CD14-positive monocyte (primary cell): ENCODE data around the gene C2orf81. TPM values are rescaled to one million over a fixed set of nuclear protein-coding genes. Genes with fewer than 3 reads are reported as not detected.

Source experiments
- DNase-seq, 3 donors: peaks; one replicate each; pipeline ENCODE4 v3.0.0-alpha.2; 2011 to 2022
- H2AFZ ChIP-seq: 2 replicates; pipeline ENCODE4 v1.6.0; 2012; ENCODE audit warnings: mild to moderate bottlenecking, low read depth, low read length, inconsistent platforms; ENCODE audit not compliant: insufficient read depth, poor library complexity, severe bottlenecking
- H3K27ac ChIP-seq, 2 donors: 1 replicate in 1 of 2; 2 replicates in 1 of 2; pipeline ENCODE4 v1.5.1; 2012 to 2013; ENCODE audit warnings: low read length in 2 of 2, control low read depth in 1 of 2, inconsistent platforms in 1 of 2, low read depth in 1 of 2, mild to moderate bottlenecking in 1 of 2
- H3K27me3 ChIP-seq, 2 donors: one replicate each; pipeline versions ENCODE4 v1.6.0 to v1.6.1; 2011 to 2013; ENCODE audit warnings: low read length in 2 of 2; ENCODE audit not compliant: control insufficient read depth in 2 of 2, insufficient read depth in 2 of 2
- H3K36me3 ChIP-seq, 2 donors: replicated peaks in 1 of 2; 1 replicate in 1 of 2; 2 replicates in 1 of 2; pipeline versions ENCODE4 v1.5.1 to v1.6.1; 2012 to 2013; ENCODE audit warnings: low read length in 2 of 2, control low read depth in 1 of 2, inconsistent platforms in 1 of 2, mild to moderate bottlenecking in 1 of 2; ENCODE audit not compliant: insufficient read depth in 2 of 2, control insufficient read depth in 1 of 2
- H3K4me1 ChIP-seq, 2 donors: 1 replicate in 1 of 2; 2 replicates in 1 of 2; pipeline versions ENCODE4 v1.5.1 to v1.6.1; 2012 to 2013; ENCODE audit warnings: low read length in 2 of 2, control low read depth in 1 of 2, inconsistent platforms in 1 of 2, mild to moderate bottlenecking in 1 of 2, moderate library complexity in 1 of 2; ENCODE audit not compliant: insufficient read depth in 2 of 2, control insufficient read depth in 1 of 2
- H3K4me2 ChIP-seq: replicated peaks from 2 replicates; pipeline ENCODE3; 2012; ENCODE audit warnings: low read length, moderate library complexity, mild to moderate bottlenecking; ENCODE audit not compliant: poor library complexity, severe bottlenecking; ENCODE audit errors: extremely low read depth
- H3K4me3 ChIP-seq, 3 experiments: fragments of 200-600 bp in 1 of 3; sonication (generic) in 1 of 3; replicated peaks in 1 of 3; 1 replicate in 2 of 3; 2 replicates in 1 of 3; pipeline ENCODE4 v1.5.1; 2011 to 2013; ENCODE audit warnings: low read length in 3 of 3, mild to moderate bottlenecking in 3 of 3, control low read depth in 2 of 3, low read depth in 2 of 3, inconsistent platforms in 1 of 3, moderate library complexity in 1 of 3
- H3K79me2 ChIP-seq: 2 replicates; pipeline ENCODE4 v1.6.0; 2012; ENCODE audit warnings: mild to moderate bottlenecking, control low read depth, inconsistent platforms, low read length, moderate library complexity; ENCODE audit not compliant: insufficient read depth
- H3K9ac ChIP-seq: 2 replicates; pipeline ENCODE4 v1.6.0; 2017; ENCODE audit warnings: low read length, mild to moderate bottlenecking; ENCODE audit not compliant: insufficient read depth, poor library complexity, severe bottlenecking
- H3K9me3 ChIP-seq, 2 donors: replicated peaks in 1 of 2; 1 replicate in 1 of 2; 2 replicates in 1 of 2; pipeline versions ENCODE4 v1.5.1 to v1.6.1; 2012 to 2013; ENCODE audit warnings: low read length in 2 of 2, control low read depth in 1 of 2; ENCODE audit not compliant: control insufficient read depth in 1 of 2, insufficient read depth in 1 of 2
- H4K20me1 ChIP-seq: 2 replicates; pipeline ENCODE4 v1.6.0; 2012; ENCODE audit warnings: mild to moderate bottlenecking, low read length, control low read depth, moderate library complexity; ENCODE audit not compliant: insufficient read depth
- H3K27ac Mint-ChIP-seq, 7 donors: one replicate each; pipeline ENCODE4 v1.8.0; 2020; ENCODE audit warnings: mild to moderate bottlenecking in 7 of 7, mixed read lengths in 7 of 7, moderate library complexity in 6 of 7, inconsistent platforms in 2 of 7
- H3K27me3 Mint-ChIP-seq, 3 donors: one replicate each; pipeline ENCODE4 v1.8.0; 2021 to 2022; ENCODE audit warnings: low read depth in 3 of 3, mild to moderate bottlenecking in 3 of 3, mixed read lengths in 3 of 3, moderate library complexity in 3 of 3, inconsistent platforms in 1 of 3
- H3K36me3 Mint-ChIP-seq, 2 donors: one replicate each; pipeline ENCODE4 v1.8.0; 2020; ENCODE audit warnings: mixed read lengths in 2 of 2, inconsistent platforms in 1 of 2, mild to moderate bottlenecking in 1 of 2
- H3K4me1 Mint-ChIP-seq: one replicate; pipeline ENCODE4 v1.8.0; 2020; ENCODE audit warnings: mild to moderate bottlenecking, mixed read lengths
- H3K4me3 Mint-ChIP-seq, 2 donors: one replicate each; pipeline ENCODE4 v1.8.0; 2020; ENCODE audit warnings: mild to moderate bottlenecking in 2 of 2, mixed read lengths in 2 of 2, moderate library complexity in 1 of 2
- H3K9me3 Mint-ChIP-seq, 7 donors: one replicate each; pipeline ENCODE4 v1.8.0; 2020 to 2022; ENCODE audit warnings: mixed read lengths in 7 of 7, mild to moderate bottlenecking in 6 of 7, moderate library complexity in 6 of 7, inconsistent platforms in 2 of 7
- WGBS: methylation state at CpG from one replicate; pipeline ENCODE4 v1.1.5; 2013; ENCODE audit warnings: missing lambda C conversion rate; ENCODE audit not compliant: insufficient coverage; 5-methylcytosine and 5-hydroxymethylcytosine counted together
- intact Hi-C, 2 donors: fragments of 100-400 bp; cut with micrococcal nuclease; formaldehyde crosslinking; loops; one replicate each; pipeline versions ENCODE4 v1.15.0 to v1.15.1; 2023
- polyA plus RNA-seq, 3 donors: library from polyadenylated mRNA; depleted of rRNA in 1 of 3; unstranded in 2 of 3; stranded (reverse) in 1 of 3; fragments of 300-500 nt in 2 of 3; fragments of >200 nt in 1 of 3; fragmentation: Illumina TruSeq in 2 of 3; gene quantifications; 1 replicate in 2 of 3; 2 replicates in 1 of 3; pipeline ENCODE4 v1.2.3, GENCODE V29; 2012 to 2021
- TF ChIP-seq, protein P1 (sequence below): fragments of 200-600 bp; IDR thresholded peaks from one replicate; pipeline ENCODE4 v1.8.0; 2022; ENCODE audit warnings: antibody characterized with exemption, mild to moderate bottlenecking

The C2orf81 gene
- polyA plus RNA-seq, 3 donors = 0.49 to 1.7 (median 1.2) TPM

- H3K9me3 ChIP-seq = no peaks in the 10 kb centered on the region
- H3K79me2 ChIP-seq = no peaks in the 10 kb centered on the region
- TF ChIP-seq, protein P1, sequence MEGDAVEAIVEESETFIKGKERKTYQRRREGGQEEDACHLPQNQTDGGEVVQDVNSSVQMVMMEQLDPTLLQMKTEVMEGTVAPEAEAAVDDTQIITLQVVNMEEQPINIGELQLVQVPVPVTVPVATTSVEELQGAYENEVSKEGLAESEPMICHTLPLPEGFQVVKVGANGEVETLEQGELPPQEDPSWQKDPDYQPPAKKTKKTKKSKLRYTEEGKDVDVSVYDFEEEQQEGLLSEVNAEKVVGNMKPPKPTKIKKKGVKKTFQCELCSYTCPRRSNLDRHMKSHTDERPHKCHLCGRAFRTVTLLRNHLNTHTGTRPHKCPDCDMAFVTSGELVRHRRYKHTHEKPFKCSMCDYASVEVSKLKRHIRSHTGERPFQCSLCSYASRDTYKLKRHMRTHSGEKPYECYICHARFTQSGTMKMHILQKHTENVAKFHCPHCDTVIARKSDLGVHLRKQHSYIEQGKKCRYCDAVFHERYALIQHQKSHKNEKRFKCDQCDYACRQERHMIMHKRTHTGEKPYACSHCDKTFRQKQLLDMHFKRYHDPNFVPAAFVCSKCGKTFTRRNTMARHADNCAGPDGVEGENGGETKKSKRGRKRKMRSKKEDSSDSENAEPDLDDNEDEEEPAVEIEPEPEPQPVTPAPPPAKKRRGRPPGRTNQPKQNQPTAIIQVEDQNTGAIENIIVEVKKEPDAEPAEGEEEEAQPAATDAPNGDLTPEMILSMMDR = no peak
- H3K27ac ChIP-seq = no peak overlapping the region
- H3K4me1 ChIP-seq = peaks cover 54 to 63% of the 10 kb centered on the region in 2 donors
- no peaks in the 10 kb centered on the region for H3K36me3 ChIP-seq
- H4K20me1 ChIP-seq = no peaks in the 10 kb centered on the region
- no peak for DNase-seq
- 98% methylated on average over 24 of the region's 27 CpGs for WGBS
- Mint-ChIP-seq H3K4me1 (peaks cover 56% of the 10 kb centered on the region), H3K27me3 (peaks cover 15 to 27% (median 22%) of the 10 kb centered on the region in 3 donors), H3K36me3 (no peaks in the 10 kb centered on the region), H3K9me3 (peaks cover 0 to 4% (median 0%) of the 10 kb centered on the region in 7 donors), H3K4me3 (no peak overlapping the region), H3K27ac (no peak overlapping the region)
- no peak overlapping the region for H3K4me2 ChIP-seq
- H3K27me3 ChIP-seq = peaks cover 0 to 19% of the 10 kb centered on the region in 2 donors
- no peak overlapping the region for H3K9ac ChIP-seq
- H3K4me3 ChIP-seq = no peak overlapping the region
- intact Hi-C loops = no loop called here
- H2AFZ ChIP-seq = no peak overlapping the region
Measured at GRCh38 chr2:74418312-74418711, 3.1 kb downstream of the C2orf81 start.

- peaks cover 0 to 19% of the 10 kb centered on the region in 2 donors for H3K27me3 ChIP-seq
- H3K4me1 ChIP-seq = peaks cover 58 to 67% of the 10 kb centered on the region in 2 donors
- intact Hi-C loops = no loop called here
- H3K4me2 ChIP-seq = no peak overlapping the region
- H4K20me1 ChIP-seq = no peaks in the 10 kb centered on the region
- no peaks in the 10 kb centered on the region for H3K9me3 ChIP-seq
- H3K27me3 Mint-ChIP-seq = peaks cover 14 to 27% (median 22%) of the 10 kb centered on the region in 3 donors
- TF ChIP-seq, protein P1 = no peak
- H3K9ac ChIP-seq = no peak overlapping the region
- no peak overlapping the region for H3K4me3 ChIP-seq
- no peak overlapping the region for H2AFZ ChIP-seq
- H3K36me3 Mint-ChIP-seq = no peaks in the 10 kb centered on the region
- no peaks in the 10 kb centered on the region for H3K79me2 ChIP-seq
- H3K4me1 Mint-ChIP-seq = peaks cover 59% of the 10 kb centered on the region
- no peak overlapping the region for H3K27ac Mint-ChIP-seq
- H3K9me3 Mint-ChIP-seq = peaks cover 0 to 4% (median 0%) of the 10 kb centered on the region in 7 donors
- H3K4me3 Mint-ChIP-seq = no peak overlapping the region
- DNase-seq = no peak
- no peaks in the 10 kb centered on the region for H3K36me3 ChIP-seq
- WGBS = 100% methylated on average over 1 of the region's 6 CpGs
- no peak overlapping the region for H3K27ac ChIP-seq
Measured at GRCh38 chr2:74417763-74418162, 3.7 kb downstream of the C2orf81 start.
